Heart left ventricle (tissue), 16 donors: ENCODE measurements around the gene C6orf132. TPM values are rescaled to one million over a fixed set of nuclear protein-coding genes. Genes with fewer than 3 reads are reported as not detected.
"Not testable (repeated sequence)": the region's sequence is repeated elsewhere in the genome, so short reads cannot be mapped to it uniquely, and the experiment has no call there.

ENCODE experiments used
- ATAC-seq, 4 donors: fragments of 200-7000 bp; cut with Tn5 transposase; one replicate each; pipeline ENCODE4 v1.9.1; 2020 to 2022; ENCODE audit warnings: moderate library complexity in 4 of 4, mild to moderate bottlenecking in 3 of 4, moderate number of reproducible peaks in 1 of 4
- DNase-seq, 5 donors: peaks; one replicate each; pipeline ENCODE4 v3.0.0-alpha.2; 2020
- H3K27ac ChIP-seq, 12 donors: fragments of 200-600 bp; sonication (generic) in 4 of 12; one replicate each; pipeline versions ENCODE4 v1.5.0 to v1.8.0; 2016 to 2022; ENCODE audit warnings: mild to moderate bottlenecking in 2 of 12
- H3K27me3 ChIP-seq, 9 donors: fragments of 200-600 bp; sonication (generic) in 2 of 9; one replicate each; pipeline versions ENCODE4 v1.5.1 to v1.8.0; 2016 to 2022; ENCODE audit warnings: mild to moderate bottlenecking in 3 of 9
- H3K36me3 ChIP-seq, 9 donors: fragments of 200-600 bp; sonication (generic) in 2 of 9; one replicate each; pipeline versions ENCODE4 v1.5.0 to v1.8.0; 2018 to 2022; ENCODE audit warnings: mild to moderate bottlenecking in 2 of 9
- H3K4me1 ChIP-seq, 12 donors: fragments of 200-600 bp; sonication (generic) in 4 of 12; one replicate each; pipeline versions ENCODE4 v1.5.0 to v1.8.0; 2016 to 2022; ENCODE audit warnings: mild to moderate bottlenecking in 3 of 12
- H3K4me3 ChIP-seq, 12 donors: fragments of 200-600 bp; sonication (generic) in 4 of 12; one replicate each; pipeline versions ENCODE4 v1.5.0 to v1.8.0; 2017 to 2022; ENCODE audit warnings: mild to moderate bottlenecking in 9 of 12, moderate library complexity in 4 of 12
- H3K9me3 ChIP-seq, 12 donors: fragments of 200-600 bp; sonication (generic) in 4 of 12; one replicate each; pipeline versions ENCODE4 v1.5.0 to v1.8.0; 2016 to 2022; ENCODE audit warnings: mild to moderate bottlenecking in 1 of 12
- CTCF ChIP-seq, 12 donors: fragments of 200-600 bp; sonication (generic) in 4 of 12; IDR thresholded peaks; one replicate each; pipeline versions ENCODE4 v1.5.0 to v1.8.0; 2018 to 2022; ENCODE audit warnings: antibody characterized with exemption in 12 of 12, mild to moderate bottlenecking in 5 of 12
- POLR2A ChIP-seq, 2 donors: fragments of 450-650 bp; IDR thresholded peaks; one replicate each; pipeline ENCODE4 v1.6.1; 2017; ENCODE audit warnings: antibody characterized with exemption in 2 of 2, mild to moderate bottlenecking in 2 of 2, moderate library complexity in 2 of 2
- WGBS, 4 donors: extraction: QIAGEN DNeasy Blood & Tissue Kit in 2 of 4; methylation state at CpG; one replicate each; pipeline versions ENCODE4 v1.1.5 to v1.1.7; 2013 to 2018; 5-methylcytosine and 5-hydroxymethylcytosine counted together
- intact Hi-C, 10 donors: fragments of 100-400 bp; cut with DNase I; formaldehyde crosslinking; loops; one replicate each; pipeline versions ENCODE4 v1.11.1 to v1.14.2; 2022
- polyA plus RNA-seq, 2 donors: library from polyadenylated mRNA; stranded (reverse); fragments of 200-250 nt; gene quantifications; one replicate each; pipeline ENCODE4 v1.2.3, GENCODE V29; 2013
- total RNA-seq, 9 donors: library from RNA; depleted of rRNA in 2 of 9; stranded (reverse); fragments of >200 nt in 2 of 9; fragmentation: NEBNext Ultra II Directional in 3 of 9; extraction: Animal tissue kit (Norgen Biotek cat#: 25700) in 3 of 9; gene quantifications; one replicate each; pipeline versions ENCODE4 v1.1.0 to v1.2.4, GENCODE V29; 2016 to 2023
- donor health status: ischemic (EF 13 %, LVEDD 7.1; RV severe dilation, severe dysfunction).
- donor health status: healthy with polysubstance abuse.
- donor health status: DM: no; HTN: yes; CAD: no.
- donor health status: DM: no; HTN: no; CAD: no.
- donor health status: ischemic (EF 25% LVEDD 6.9; RV normal size, moderate dysfunction).
- donor health status: ischemic (EF 25% LVEDD 5.7; RV mildly dilated, moderate dysfunction).
- donor health status: healthy.
- donor health status: DM: yes; HTN: yes; CAD: no.
- donor health status: ischemic (EF 35%, LVEDD 5.7; RV mildly dilated, moderate dysfunction).
- donor health status: nonischemic (EF 11% LVEDD 7.7; RV severe dilation, severe dysfunction).
- donor health status: DM: yes; HTN: yes; CAD: no.
- donor health status: PGD.
- donor health status: ischemic (EF 29% LVEDD 5.4; RV normal size, mild dysfunction).
- donor health status: nonischemic (EF 23%, LVEDD 6.1; RV moderate dilation, normal function).

C6orf132 gene
- total and polyA plus RNA-seq, 11 donors, result 0.30 to 5.7 (median 2.2) TPM

GRCh38 chr6:42173101-42173500, 30.7 kb upstream of the C6orf132 start, which contains the start of gene GUCA1A:
Gene GUCA1A (plus strand): TSS chr6:42173364. CDS start chr6:42173614, 250 bp downstream.
- Histone ChIP-seq H3K27ac (no peak within 1 kb of the TSS), H3K36me3 (no peaks in the 10 kb centered on the region), H3K4me3 (no peak within 1 kb of the TSS), H3K9me3 (no peaks in the 10 kb centered on the region), H3K4me1 (peaks cover 0 to 2% (median 0%) of the 10 kb centered on the region in 12 donors), H3K27me3 (peaks cover 0 to 4% (median 0%) of the 10 kb centered on the region in 9 donors)
- ATAC-seq, result no peak
- no peak for TF ChIP-seq CTCF (IDR thresholded peaks at IDR 0.05)
- TF ChIP-seq POLR2A (IDR thresholded peaks at IDR 0.05), result no peak
- 86 to 93% (median 89%) methylated on average over 2 of the region's 2 CpGs for WGBS, 4 donors
- no peak for DNase-seq
- intact Hi-C loops, result no loop called here

GRCh38 chr6:42171813-42172581, 29.6 kb upstream of the C6orf132 start:
- TF ChIP-seq CTCF (IDR thresholded peaks at IDR 0.05), result no peak
- TF ChIP-seq POLR2A (IDR thresholded peaks at IDR 0.05), result no peak
- no peaks in the 10 kb centered on the region for H3K27me3 ChIP-seq
- no peaks in the 10 kb centered on the region for H3K4me1 ChIP-seq
- peak in 1 of 5 donors; percentile 12 for DNase-seq
- H3K4me3 ChIP-seq, result no peak overlapping the region
- no peak for ATAC-seq
- no peak overlapping the region for H3K27ac ChIP-seq
- intact Hi-C loops, result no loop called here
- H3K36me3 ChIP-seq, result no peaks in the 10 kb centered on the region
- H3K9me3 ChIP-seq, result no peaks in the 10 kb centered on the region
- 92 to 96% (median 92%) methylated on average over 7 of the region's 7 CpGs for WGBS, 4 donors

GRCh38 chr6:42169780-42170179, 27.4 kb upstream of the C6orf132 start:
- H3K4me1 ChIP-seq, H3K27me3 ChIP-seq, DNase-seq, H3K4me3 ChIP-seq, ATAC-seq, H3K9me3 ChIP-seq, H3K36me3 ChIP-seq, H3K27ac ChIP-seq: not testable (repeated sequence)
- intact Hi-C loops, result loop anchor here in 2 of 10 donors (5.0 to 10.0 kb wide), 2 partner anchors 385 to 392 kb away; partner anchors contain the start of genes FRS3 (in 1 of the 2), PRICKLE4 (in 1 of the 2) and TOMM6 (in 1 of the 2)
- WGBS, 4 donors, result 49 to 95% (median 66%) methylated on average over 2 of the region's 2 CpGs

GRCh38 chr6:42168650-42169049, 26.2 kb upstream of the C6orf132 start:
- H3K27ac ChIP-seq, result no peak overlapping the region
- H3K4me1 ChIP-seq, result peaks cover 0 to 4% (median 0%) of the 10 kb centered on the region in 12 donors
- peak in 1 of 5 donors; percentile 1 for DNase-seq
- H3K27me3 ChIP-seq, result no peaks in the 10 kb centered on the region
- intact Hi-C loops, result loop anchor here in 2 of 10 donors (5.0 to 10.0 kb wide), 2 partner anchors 384 to 391 kb away; partner anchors contain the start of genes FRS3 (in 1 of the 2), PRICKLE4 (in 1 of the 2) and TOMM6 (in 1 of the 2)
- no peaks in the 10 kb centered on the region for H3K9me3 ChIP-seq
- TF ChIP-seq CTCF (IDR thresholded peaks at IDR 0.05) (no peak), POLR2A (IDR thresholded peaks at IDR 0.05) (no peak)
- H3K4me3 ChIP-seq, result no peak overlapping the region
- ATAC-seq, result no peak
- 75 to 85% (median 80%) methylated on average over 6 of the region's 6 CpGs for WGBS, 4 donors
- H3K36me3 ChIP-seq, result no peaks in the 10 kb centered on the region
